GM19395 (cell line): ENCODE data around the gene SLC10A3.
A peak's percentile ranks its signal among the peaks of the same experiment; 100 is the strongest.
"Not testable (repeated sequence)": the region's sequence is repeated elsewhere in the genome, so short reads cannot be mapped to it uniquely, and the experiment has no call there.

Source experiments
- ATAC-seq: cut with Tn5 transposase; IDR thresholded peaks from one replicate; pipeline ENCODE4 v1.9.1; 2021; ENCODE audit warnings: mild to moderate bottlenecking, moderate library complexity; ENCODE audit not compliant: unreplicated experiment

The SLC10A3 gene

GRCh38 chrX:154511761-154512160 lies 21.3 kb upstream of the SLC10A3 start:
- ATAC-seq: no peak

- ATAC-seq: no peak
Measured at GRCh38 chrX:154509455-154509854, 19.0 kb upstream of the SLC10A3 start.

GRCh38 chrX:154508384-154508745 lies 17.9 kb upstream of the SLC10A3 start:
- ATAC-seq: no peak

GRCh38 chrX:154507673-154508383 lies 17.4 kb upstream of the SLC10A3 start:
- ATAC-seq: no peak

GRCh38 chrX:154506483-154507332 lies 16.3 kb upstream of the SLC10A3 start:
- no peak for ATAC-seq

- ATAC-seq: no peak
Measured at GRCh38 chrX:154505734-154506133, 15.3 kb upstream of the SLC10A3 start.

GRCh38 chrX:154502989-154503388 lies 12.6 kb upstream of the SLC10A3 start:
- no peak for ATAC-seq

GRCh38 chrX:154502098-154502497 lies 11.7 kb upstream of the SLC10A3 start:
- ATAC-seq: no peak

GRCh38 chrX:154501423-154501822 lies 11.0 kb upstream of the SLC10A3 start:
- not testable (repeated sequence) for ATAC-seq

- ATAC-seq: not testable (repeated sequence)
Measured at GRCh38 chrX:154496591-154497137, 6.2 kb upstream of the SLC10A3 start.

- ATAC-seq: no peak
Measured at GRCh38 chrX:154495472-154495922, 5.1 kb upstream of the SLC10A3 start.

GRCh38 chrX:154494715-154495114 lies 4.3 kb upstream of the SLC10A3 start:
- ATAC-seq: no peak

- peak; percentile 23 for ATAC-seq
Measured at GRCh38 chrX:154490021-154490413, 412 bp downstream of the SLC10A3 start.

GRCh38 chrX:154489182-154489581 lies 1.2 kb downstream of the SLC10A3 start:
- ATAC-seq: no peak

- no peak for ATAC-seq
Measured at GRCh38 chrX:154488336-154489075, 1.9 kb downstream of the SLC10A3 start.

- ATAC-seq: no peak
Measured at GRCh38 chrX:154487518-154488290, 2.7 kb downstream of the SLC10A3 start.

GRCh38 chrX:154486396-154487207 lies 3.8 kb downstream of the SLC10A3 start, which contains the start of gene UBL4A:
TSS of gene UBL4A (minus strand) at chrX:154486615. CDS start at chrX:154486584, 31 bp downstream.
- ATAC-seq: peak; percentile 29

GRCh38 chrX:154486052-154486395 lies 4.4 kb downstream of the SLC10A3 start:
- ATAC-seq: no peak
